ENCODE results near the gene SH2D2A.
A peak's percentile ranks its signal among the peaks of the same experiment; 100 is the strongest.

DNA sequence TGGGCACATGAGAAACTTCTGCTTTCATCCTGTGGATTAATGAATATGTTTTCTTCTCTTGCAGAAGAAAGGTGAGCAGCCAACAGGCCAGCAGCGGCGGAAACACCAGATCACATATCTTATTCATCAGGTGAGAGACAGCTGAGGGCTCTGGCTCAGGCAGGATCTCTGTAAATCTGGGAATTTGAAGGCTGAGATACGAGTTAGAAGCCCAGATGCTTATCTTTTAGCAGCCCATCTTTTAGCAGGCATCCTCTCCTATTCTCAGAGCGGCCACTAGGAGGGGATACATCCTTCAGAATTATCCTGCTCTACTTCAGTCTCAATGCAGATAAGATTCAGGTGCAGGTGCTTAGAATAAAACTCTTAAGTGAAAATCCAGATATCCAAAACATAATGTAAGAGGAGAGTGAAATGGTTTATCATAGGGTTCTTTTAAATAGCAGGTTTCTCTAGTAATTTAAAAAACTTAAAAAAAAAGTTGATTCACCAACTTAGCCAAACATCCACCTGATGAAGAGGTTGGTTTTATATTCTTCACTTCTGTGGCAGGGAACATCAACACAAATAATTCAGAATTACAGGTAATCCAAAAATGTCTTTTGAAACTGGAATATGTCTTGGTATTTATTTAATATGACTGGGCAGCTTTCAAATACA, 19.3 kb downstream of the SH2D2A start:
- TF ChIP-seq, protein P1, sequence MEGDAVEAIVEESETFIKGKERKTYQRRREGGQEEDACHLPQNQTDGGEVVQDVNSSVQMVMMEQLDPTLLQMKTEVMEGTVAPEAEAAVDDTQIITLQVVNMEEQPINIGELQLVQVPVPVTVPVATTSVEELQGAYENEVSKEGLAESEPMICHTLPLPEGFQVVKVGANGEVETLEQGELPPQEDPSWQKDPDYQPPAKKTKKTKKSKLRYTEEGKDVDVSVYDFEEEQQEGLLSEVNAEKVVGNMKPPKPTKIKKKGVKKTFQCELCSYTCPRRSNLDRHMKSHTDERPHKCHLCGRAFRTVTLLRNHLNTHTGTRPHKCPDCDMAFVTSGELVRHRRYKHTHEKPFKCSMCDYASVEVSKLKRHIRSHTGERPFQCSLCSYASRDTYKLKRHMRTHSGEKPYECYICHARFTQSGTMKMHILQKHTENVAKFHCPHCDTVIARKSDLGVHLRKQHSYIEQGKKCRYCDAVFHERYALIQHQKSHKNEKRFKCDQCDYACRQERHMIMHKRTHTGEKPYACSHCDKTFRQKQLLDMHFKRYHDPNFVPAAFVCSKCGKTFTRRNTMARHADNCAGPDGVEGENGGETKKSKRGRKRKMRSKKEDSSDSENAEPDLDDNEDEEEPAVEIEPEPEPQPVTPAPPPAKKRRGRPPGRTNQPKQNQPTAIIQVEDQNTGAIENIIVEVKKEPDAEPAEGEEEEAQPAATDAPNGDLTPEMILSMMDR (conservative IDR thresholded peaks at IDR 0.05) = peak; percentile 90
- TF ChIP-seq EZH2 (IDR thresholded peaks at IDR 0.05; ENCODE audit: low read depth) = no peak

Data from PC-9 (cell line).